B cell (primary cell): Measurements from ENCODE around the gene SNX6. TPM values are rescaled to one million over a fixed set of nuclear protein-coding genes. Genes with fewer than 3 reads are reported as not detected.

ENCODE experiments used
- ATAC-seq: fragments of 200-7000 bp; cut with Tn5 transposase; one replicate; pipeline ENCODE4 v1.10.0; 2021; ENCODE audit warnings: low read depth, mild to moderate bottlenecking, moderate number of reproducible peaks, moderate library complexity
- CTCF ChIA-PET: fragments of 350-600 bp; sonication (Branson Sonifier 250); formaldehyde crosslinking; loops from one replicate; lab custom pipeline; 2021; ENCODE audit warnings: antibody characterized with exemption, inconsistent platforms; lab: Charles Lee
- POLR2A ChIA-PET: fragments of 350-600 bp; sonication (Branson Sonifier 250); formaldehyde crosslinking; loops from one replicate; lab custom pipeline; 2021; ENCODE audit warnings: antibody characterized with exemption; lab: Charles Lee
- DNase-seq: peaks from one replicate; pipeline ENCODE4 v3.0.0; 2013
- H2AFZ ChIP-seq: 2 replicates; pipeline ENCODE4 v1.6.1; 2012; ENCODE audit warnings: mild to moderate bottlenecking, low read depth, low read length; ENCODE audit not compliant: insufficient read depth, poor library complexity, severe bottlenecking
- H3K27ac ChIP-seq, 2 donors: 1 replicate in 1 of 2; 2 replicates in 1 of 2; pipeline ENCODE4 v1.5.1; 2012 to 2013; ENCODE audit warnings: low read length in 2 of 2, mild to moderate bottlenecking in 2 of 2, moderate library complexity in 1 of 2
- H3K27me3 ChIP-seq, 4 experiments: fragments of 200-600 bp in 1 of 4; sonication (generic) in 1 of 4; replicated peaks in 1 of 4; 1 replicate in 2 of 4; 2 replicates in 2 of 4; pipeline versions ENCODE4 v1.6.1 to v1.7.0; 2013 to 2016; ENCODE audit warnings: low read length in 3 of 4, mild to moderate bottlenecking in 2 of 4, mixed read lengths in 1 of 4, moderate library complexity in 1 of 4; ENCODE audit not compliant: insufficient read depth in 4 of 4, control insufficient read depth in 3 of 4; ENCODE audit errors: control extremely low read depth in 1 of 4
- H3K36me3 ChIP-seq, 2 experiments: replicated peaks in 1 of 2; 1 replicate in 1 of 2; 2 replicates in 1 of 2; pipeline versions ENCODE4 v1.6.1 to v1.7.1; 2013; ENCODE audit warnings: low read length in 1 of 2; ENCODE audit not compliant: insufficient read depth in 2 of 2, control insufficient read depth in 1 of 2; ENCODE audit errors: control extremely low read depth in 1 of 2, extremely low read depth in 1 of 2
- H3K4me1 ChIP-seq, 2 donors: fragments of 200-600 bp in 1 of 2; sonication (generic) in 1 of 2; 1 replicate in 1 of 2; 2 replicates in 1 of 2; pipeline versions ENCODE4 v1.5.1 to v1.6.1; 2013 to 2017; ENCODE audit warnings: low read length in 2 of 2; ENCODE audit not compliant: control insufficient read depth in 2 of 2, insufficient read depth in 2 of 2
- H3K4me2 ChIP-seq: replicated peaks from 2 replicates; pipeline ENCODE3; 2012; ENCODE audit warnings: mild to moderate bottlenecking, low read depth, low read length; ENCODE audit not compliant: poor library complexity, severe bottlenecking
- H3K4me3 ChIP-seq, 5 experiments: fragments of 200-600 bp in 1 of 5; sonication (generic) in 1 of 5; 1 replicate in 3 of 5; 2 replicates in 2 of 5; pipeline versions ENCODE4 v1.5.1 to v1.7.0; 2011 to 2016; ENCODE audit warnings: low read length in 4 of 5, mild to moderate bottlenecking in 4 of 5, low read depth in 2 of 5, control low read depth in 1 of 5, moderate library complexity in 1 of 5; ENCODE audit not compliant: insufficient read depth in 1 of 5; ENCODE audit errors: control extremely low read depth in 1 of 5, extremely low read depth in 1 of 5
- H3K79me2 ChIP-seq: fragments of 200-600 bp; sonication (generic); one replicate; pipeline ENCODE4 v1.6.0; 2016; ENCODE audit warnings: low read length; ENCODE audit not compliant: control insufficient read depth, insufficient read depth
- H3K9ac ChIP-seq: fragments of 200-600 bp; sonication (generic); 2 replicates; pipeline ENCODE4 v1.6.1; 2017; ENCODE audit warnings: mild to moderate bottlenecking, low read length, moderate library complexity
- H3K9me3 ChIP-seq, 3 donors: one replicate each; pipeline versions ENCODE4 v1.6.1 to v1.7.1; 2013; ENCODE audit warnings: low read length in 2 of 3; ENCODE audit not compliant: control insufficient read depth in 2 of 3, insufficient read depth in 1 of 3; ENCODE audit errors: control extremely low read depth in 1 of 3
- H4K20me1 ChIP-seq: 2 replicates; pipeline ENCODE4 v1.6.0; 2012; ENCODE audit warnings: mild to moderate bottlenecking, low read length; ENCODE audit not compliant: insufficient read depth, control insufficient read depth, poor library complexity, severe bottlenecking
- H3K27ac Mint-ChIP-seq: one replicate; pipeline ENCODE4 v1.8.0; 2021; ENCODE audit warnings: mixed read lengths
- H3K27me3 Mint-ChIP-seq: one replicate; pipeline ENCODE4 v1.8.0; 2021; ENCODE audit warnings: mixed read lengths
- H3K4me1 Mint-ChIP-seq: one replicate; pipeline ENCODE4 v1.8.0; 2021; ENCODE audit warnings: mixed read lengths
- H3K4me3 Mint-ChIP-seq: one replicate; pipeline ENCODE4 v1.8.0; 2021; ENCODE audit warnings: mixed read lengths
- H3K9me3 Mint-ChIP-seq: one replicate; pipeline ENCODE4 v1.8.0; 2022; ENCODE audit warnings: mixed read lengths; ENCODE audit not compliant: insufficient read depth
- CTCF ChIP-seq: fragments of 200-600 bp; IDR thresholded peaks from one replicate; pipeline ENCODE4 v1.8.0; 2022; ENCODE audit warnings: antibody characterized with exemption, mild to moderate bottlenecking
- EZH2 ChIP-seq: IDR thresholded peaks from 2 replicates; pipeline ENCODE4 v1.6.1; 2012; ENCODE audit warnings: borderline replicate concordance, low read depth, mild to moderate bottlenecking, moderate library complexity, low read length; ENCODE audit not compliant: insufficient read depth, poor library complexity, severe bottlenecking
- WGBS: methylation state at CpG from one replicate; pipeline ENCODE4 v1.1.5; 2013; ENCODE audit warnings: missing lambda C conversion rate; ENCODE audit not compliant: insufficient coverage; 5-methylcytosine and 5-hydroxymethylcytosine counted together
- intact Hi-C: fragments of 100-400 bp; cut with micrococcal nuclease; formaldehyde crosslinking; loops from one replicate; pipeline ENCODE4 v1.10.0; 2022
- polyA plus RNA-seq: library from polyadenylated mRNA; depleted of rRNA; stranded (reverse); fragments of >200 nt; gene quantifications from 2 replicates; pipeline ENCODE4 v1.2.3, GENCODE V29; 2012
- total RNA-seq, 2 donors: library from RNA; stranded (reverse); fragments of 120-200 nt in 1 of 2; gene quantifications; 1 replicate in 1 of 2; 2 replicates in 1 of 2; pipeline versions ENCODE4 v1.2.3 to v1.2.4, GENCODE V29; 2013 to 2022

The SNX6 gene
- total and polyA plus RNA-seq, 2 donors (not counting 1 experiment from before 2014, with no cell fraction given): 45.4 to 61.0 TPM

GRCh38 chr14:34571771-34572170 is 58.2 kb downstream of the SNX6 start:
- H3K36me3 ChIP-seq: peaks cover 0 to 53% of the 10 kb centered on the region in 2 experiments

GRCh38 chr14:34569750-34570149 is 60.2 kb downstream of the SNX6 start:
- H3K27me3 ChIP-seq: no peaks in the 10 kb centered on the region
- H3K9me3 ChIP-seq: no peaks in the 10 kb centered on the region

More at GRCh38 chr14:34571771-34572170, 58.2 kb downstream of the SNX6 start:
- no peak overlapping the region for H3K27ac Mint-ChIP-seq
- no peaks in the 10 kb centered on the region for H3K9me3 ChIP-seq
- H3K9ac ChIP-seq: no peak overlapping the region
- H3K4me3 Mint-ChIP-seq: no peak overlapping the region
- no peaks in the 10 kb centered on the region for H3K9me3 Mint-ChIP-seq
- ChIA-PET CTCF (no interaction called here), POLR2A (no interaction called here)
- ATAC-seq (no peak), DNase-seq (no peak)
- no peak overlapping the region for H3K27ac ChIP-seq
- no peaks in the 10 kb centered on the region for H3K4me1 ChIP-seq
- no peaks in the 10 kb centered on the region for H3K4me1 Mint-ChIP-seq
- H3K4me2 ChIP-seq: no peak overlapping the region
- H4K20me1 ChIP-seq: no peaks in the 10 kb centered on the region
- no peaks in the 10 kb centered on the region for H3K27me3 ChIP-seq
- H3K27me3 Mint-ChIP-seq: no peaks in the 10 kb centered on the region
- WGBS: no CpG with 5 or more reads among the region's 3 CpGs
- intact Hi-C loops: no loop called here
- no peaks in the 10 kb centered on the region for H3K79me2 ChIP-seq
- no peak for TF ChIP-seq CTCF
- no peak for TF ChIP-seq EZH2
- no peak overlapping the region for H2AFZ ChIP-seq
- H3K4me3 ChIP-seq: no peak overlapping the region

More at GRCh38 chr14:34569750-34570149, 60.2 kb downstream of the SNX6 start:
- Histone ChIP-seq H3K4me1 (no peaks in the 10 kb centered on the region), H3K9ac (no peak overlapping the region), H2AFZ (no peak overlapping the region), H3K36me3 (peaks cover 0 to 60% of the 10 kb centered on the region in 2 experiments), H3K4me3 (no peak overlapping the region), H4K20me1 (no peaks in the 10 kb centered on the region), H3K27ac (no peak overlapping the region), H3K4me2 (no peak overlapping the region), H3K79me2 (no peaks in the 10 kb centered on the region)
- 90% methylated on average over 4 of the region's 4 CpGs for WGBS
- no peaks in the 10 kb centered on the region for H3K27me3 Mint-ChIP-seq
- intact Hi-C loops: no loop called here
- H3K27ac Mint-ChIP-seq: no peak overlapping the region
- H3K9me3 Mint-ChIP-seq: no peaks in the 10 kb centered on the region
- no peaks in the 10 kb centered on the region for H3K4me1 Mint-ChIP-seq
- TF ChIP-seq EZH2 (no peak), CTCF (no peak)
- H3K4me3 Mint-ChIP-seq: no peak overlapping the region
- CTCF ChIA-PET: no interaction called here
- no peak for ATAC-seq
- POLR2A ChIA-PET: interaction anchor here (0.6 kb wide), 1 partner anchor 193 kb away, joined by 3 read pairs; no protein-coding TSS in a partner anchor
- no peak for DNase-seq
